MM.1S (cell line): ENCODE results near the gene DCP1B.

Experiments
- DNase-seq: peaks from one replicate; pipeline ENCODE4 v3.0.0-alpha.2; 2015
- H2AFZ ChIP-seq: fragments of 300-600 bp; sonication (generic); 2 replicates; pipeline ENCODE4 v1.6.0; 2016; ENCODE audit warnings: antibody characterized with exemption, low read length
- H3F3A ChIP-seq: fragments of 300-600 bp; sonication (generic); 2 replicates; pipeline ENCODE4 v1.6.1; 2016; ENCODE audit warnings: mild to moderate bottlenecking, antibody characterized with exemption, low read length, moderate library complexity, mixed read lengths; ENCODE audit not compliant: insufficient read depth
- H3K27ac ChIP-seq: fragments of 300-600 bp; sonication (generic); 2 replicates; pipeline ENCODE4 v1.5.1; 2016; ENCODE audit warnings: mild to moderate bottlenecking, low read length
- H3K27me3 ChIP-seq: fragments of 300-600 bp; sonication (generic); replicated peaks from 2 replicates; pipeline ENCODE4 v1.6.0; 2016; ENCODE audit warnings: low read length; ENCODE audit not compliant: insufficient read depth
- H3K36me3 ChIP-seq: fragments of 300-600 bp; sonication (generic); replicated peaks from 2 replicates; pipeline ENCODE4 v1.6.1; 2016; ENCODE audit warnings: mild to moderate bottlenecking, low read length, mixed read lengths; ENCODE audit not compliant: insufficient read depth
- H3K4me1 ChIP-seq: fragments of 300-600 bp; sonication (generic); 2 replicates; pipeline ENCODE4 v1.6.1; 2016; ENCODE audit warnings: low read length, mixed read lengths
- H3K4me2 ChIP-seq: fragments of 300-600 bp; sonication (generic); 2 replicates; pipeline ENCODE4 v1.6.0; 2016; ENCODE audit warnings: low read depth, low read length
- H3K4me3 ChIP-seq: fragments of 300-600 bp; sonication (generic); 2 replicates; pipeline ENCODE4 v1.5.1; 2016; ENCODE audit warnings: low read length, mixed read lengths
- H3K79me2 ChIP-seq: fragments of 300-600 bp; sonication (generic); 2 replicates; pipeline ENCODE4 v1.6.1; 2016; ENCODE audit warnings: mixed run types, low read length, mixed read lengths
- H3K9ac ChIP-seq: fragments of 300-600 bp; sonication (generic); 2 replicates; pipeline ENCODE4 v1.6.1; 2016; ENCODE audit warnings: low read length, mixed read lengths
- H3K9me2 ChIP-seq: fragments of 300-600 bp; sonication (generic); replicated peaks from 2 replicates; pipeline ENCODE4 v1.6.1; 2016; ENCODE audit warnings: mild to moderate bottlenecking, low read length, mixed read lengths; ENCODE audit not compliant: insufficient read depth
- H3K9me3 ChIP-seq: fragments of 300-600 bp; sonication (generic); replicated peaks from 2 replicates; pipeline ENCODE4 v1.6.1; 2016; ENCODE audit warnings: mild to moderate bottlenecking, low read length, mixed read lengths; ENCODE audit not compliant: insufficient read depth
- H4K20me1 ChIP-seq: fragments of 300-600 bp; sonication (generic); 2 replicates; pipeline ENCODE4 v1.6.1; 2016; ENCODE audit warnings: mild to moderate bottlenecking, low read length, moderate library complexity, mixed read lengths; ENCODE audit not compliant: insufficient read depth
- EZH2 ChIP-seq: fragments of 300-600 bp; sonication (generic); optimal IDR thresholded peaks from 2 replicates; pipeline ENCODE3; 2017; ENCODE audit warnings: low read depth, mild to moderate bottlenecking, antibody characterized with exemption, low read length, mixed read lengths
- EZH2phosphoT487 ChIP-seq: fragments of 300-600 bp; sonication (generic); IDR thresholded peaks from 2 replicates; pipeline ENCODE4 v1.6.1; 2018; ENCODE audit warnings: antibody characterized with exemption, low read length
- TF ChIP-seq, protein P1 (sequence below): fragments of 300-600 bp; sonication (generic); IDR thresholded peaks from 2 replicates; pipeline ENCODE4 v1.5.1; 2016; ENCODE audit warnings: antibody characterized with exemption, low read length, mixed read lengths

DCP1B gene

DNA sequence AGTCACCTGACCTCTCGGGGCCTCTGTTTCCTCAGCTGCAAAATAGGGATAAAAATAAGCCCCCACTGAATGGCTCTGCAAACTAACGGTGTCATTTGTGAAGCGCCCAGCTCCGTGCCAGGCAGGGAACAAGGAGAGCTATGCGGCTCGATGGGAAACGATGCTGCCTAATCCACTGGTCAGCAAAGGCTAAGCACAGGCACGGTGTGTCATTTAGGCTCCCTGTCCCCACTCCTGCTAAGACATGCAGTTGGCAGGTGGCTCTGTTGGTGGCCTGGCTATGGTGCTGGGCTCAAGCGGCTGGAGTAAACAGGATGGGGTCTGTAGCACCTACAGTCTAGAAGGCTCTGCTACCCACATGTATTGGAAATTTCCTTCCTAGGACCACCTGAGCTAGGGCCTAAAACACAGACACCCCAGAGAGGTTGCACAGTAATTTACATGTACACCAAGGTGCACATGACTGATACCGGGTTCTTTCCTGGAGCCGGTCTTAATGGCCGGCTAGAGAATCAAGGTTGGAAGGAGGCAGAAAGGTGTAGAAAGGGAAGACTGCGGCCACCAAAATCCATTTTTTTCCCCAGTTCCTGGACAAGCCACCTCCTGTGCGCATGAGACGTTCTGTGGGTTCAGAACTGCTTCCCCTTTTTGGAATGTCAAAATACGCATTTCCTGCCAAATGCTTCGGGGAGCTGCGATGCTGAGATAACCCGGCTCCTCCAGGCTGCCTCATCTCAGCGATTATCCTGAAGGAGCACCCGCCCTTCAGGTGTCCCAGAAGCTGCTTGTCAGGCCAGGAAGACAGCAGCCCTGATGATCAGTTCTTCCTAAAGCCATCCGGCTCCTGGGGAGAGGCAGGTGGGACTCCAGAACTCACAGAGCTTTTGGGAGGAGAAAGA, 86.8 kb downstream of the DCP1B start:
- Histone ChIP-seq H3K9ac (no peak overlapping the region), H2AFZ (no peak overlapping the region)

DNA sequence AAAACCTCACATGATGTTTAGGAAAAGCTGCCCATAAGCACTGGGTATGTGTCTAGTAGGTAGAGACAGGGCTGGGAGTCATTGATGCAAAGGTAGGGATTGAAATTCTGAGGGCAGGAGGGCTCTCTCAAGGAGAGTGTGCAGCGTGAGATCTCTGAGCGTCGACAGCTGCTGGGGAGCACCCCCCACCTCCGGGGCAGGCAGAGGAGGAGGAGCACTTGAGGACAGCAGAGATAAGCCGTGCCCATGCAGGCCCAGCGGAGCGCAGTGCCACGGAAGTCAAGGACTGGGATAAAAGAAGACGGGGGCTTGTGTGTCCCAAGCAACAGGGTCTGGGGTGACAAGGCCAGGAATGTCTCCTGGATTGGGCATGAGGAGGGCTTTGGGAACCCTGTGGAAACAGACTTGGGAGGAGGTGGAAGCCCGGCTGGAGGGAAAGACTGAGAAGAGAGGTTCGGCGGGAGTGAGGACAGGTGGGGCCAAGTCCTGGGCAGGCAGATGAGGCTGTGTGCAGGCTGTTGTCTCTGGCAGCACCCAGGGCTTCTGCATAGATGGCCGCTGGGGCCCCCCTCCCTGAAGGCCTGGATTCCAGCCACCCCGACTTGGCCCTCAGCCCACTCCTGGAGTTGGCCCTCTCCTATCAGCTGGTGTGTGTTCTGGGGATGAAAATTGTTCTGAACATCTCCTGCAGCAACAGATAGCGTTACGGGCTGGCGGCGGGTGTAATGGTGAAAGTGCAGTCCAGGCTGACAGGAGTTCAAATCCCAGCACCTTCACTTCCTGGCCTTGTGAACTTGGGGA, 87.7 kb downstream of the DCP1B start:
- H3K4me1 ChIP-seq, result no peaks in the 10 kb centered on the region
- H3K79me2 ChIP-seq, result no peaks in the 10 kb centered on the region
- no peaks in the 10 kb centered on the region for H3F3A ChIP-seq
- no peaks in the 10 kb centered on the region for H3K9me3 ChIP-seq
- no peaks in the 10 kb centered on the region for H4K20me1 ChIP-seq
- no peak overlapping the region for H3K9ac ChIP-seq
- TF ChIP-seq EZH2phosphoT487 (no peak), EZH2 (no peak)
- TF ChIP-seq, protein P1, sequence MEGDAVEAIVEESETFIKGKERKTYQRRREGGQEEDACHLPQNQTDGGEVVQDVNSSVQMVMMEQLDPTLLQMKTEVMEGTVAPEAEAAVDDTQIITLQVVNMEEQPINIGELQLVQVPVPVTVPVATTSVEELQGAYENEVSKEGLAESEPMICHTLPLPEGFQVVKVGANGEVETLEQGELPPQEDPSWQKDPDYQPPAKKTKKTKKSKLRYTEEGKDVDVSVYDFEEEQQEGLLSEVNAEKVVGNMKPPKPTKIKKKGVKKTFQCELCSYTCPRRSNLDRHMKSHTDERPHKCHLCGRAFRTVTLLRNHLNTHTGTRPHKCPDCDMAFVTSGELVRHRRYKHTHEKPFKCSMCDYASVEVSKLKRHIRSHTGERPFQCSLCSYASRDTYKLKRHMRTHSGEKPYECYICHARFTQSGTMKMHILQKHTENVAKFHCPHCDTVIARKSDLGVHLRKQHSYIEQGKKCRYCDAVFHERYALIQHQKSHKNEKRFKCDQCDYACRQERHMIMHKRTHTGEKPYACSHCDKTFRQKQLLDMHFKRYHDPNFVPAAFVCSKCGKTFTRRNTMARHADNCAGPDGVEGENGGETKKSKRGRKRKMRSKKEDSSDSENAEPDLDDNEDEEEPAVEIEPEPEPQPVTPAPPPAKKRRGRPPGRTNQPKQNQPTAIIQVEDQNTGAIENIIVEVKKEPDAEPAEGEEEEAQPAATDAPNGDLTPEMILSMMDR, result no peak
- H2AFZ ChIP-seq, result no peak overlapping the region
- no peak overlapping the region for H3K27ac ChIP-seq
- H3K36me3 ChIP-seq, result no peaks in the 10 kb centered on the region
- H3K4me3 ChIP-seq, result no peak overlapping the region
- H3K9me2 ChIP-seq, result no peaks in the 10 kb centered on the region
- H3K27me3 ChIP-seq, result peaks cover 7% of the 10 kb centered on the region; the same call in 1 of the 2 replicates
- H3K4me2 ChIP-seq, result no peak overlapping the region
- no peak for DNase-seq

More for the DNA sequence above, 86.8 kb downstream of the DCP1B start:
- Histone ChIP-seq H3K36me3 (no peaks in the 10 kb centered on the region), H3K79me2 (no peaks in the 10 kb centered on the region), H3K4me1 (no peaks in the 10 kb centered on the region), H3K27me3 (peaks cover 7% of the 10 kb centered on the region; the same call in 1 of the 2 replicates), H3K4me3 (no peak overlapping the region), H3K9me3 (no peaks in the 10 kb centered on the region), H3K9me2 (no peaks in the 10 kb centered on the region), H3K4me2 (no peak overlapping the region), H4K20me1 (no peaks in the 10 kb centered on the region), H3F3A (no peaks in the 10 kb centered on the region), H3K27ac (no peak overlapping the region)
- DNase-seq, result no peak
- TF ChIP-seq EZH2phosphoT487 (no peak), EZH2 (no peak)
- TF ChIP-seq, protein P1, result no peak

DNA sequence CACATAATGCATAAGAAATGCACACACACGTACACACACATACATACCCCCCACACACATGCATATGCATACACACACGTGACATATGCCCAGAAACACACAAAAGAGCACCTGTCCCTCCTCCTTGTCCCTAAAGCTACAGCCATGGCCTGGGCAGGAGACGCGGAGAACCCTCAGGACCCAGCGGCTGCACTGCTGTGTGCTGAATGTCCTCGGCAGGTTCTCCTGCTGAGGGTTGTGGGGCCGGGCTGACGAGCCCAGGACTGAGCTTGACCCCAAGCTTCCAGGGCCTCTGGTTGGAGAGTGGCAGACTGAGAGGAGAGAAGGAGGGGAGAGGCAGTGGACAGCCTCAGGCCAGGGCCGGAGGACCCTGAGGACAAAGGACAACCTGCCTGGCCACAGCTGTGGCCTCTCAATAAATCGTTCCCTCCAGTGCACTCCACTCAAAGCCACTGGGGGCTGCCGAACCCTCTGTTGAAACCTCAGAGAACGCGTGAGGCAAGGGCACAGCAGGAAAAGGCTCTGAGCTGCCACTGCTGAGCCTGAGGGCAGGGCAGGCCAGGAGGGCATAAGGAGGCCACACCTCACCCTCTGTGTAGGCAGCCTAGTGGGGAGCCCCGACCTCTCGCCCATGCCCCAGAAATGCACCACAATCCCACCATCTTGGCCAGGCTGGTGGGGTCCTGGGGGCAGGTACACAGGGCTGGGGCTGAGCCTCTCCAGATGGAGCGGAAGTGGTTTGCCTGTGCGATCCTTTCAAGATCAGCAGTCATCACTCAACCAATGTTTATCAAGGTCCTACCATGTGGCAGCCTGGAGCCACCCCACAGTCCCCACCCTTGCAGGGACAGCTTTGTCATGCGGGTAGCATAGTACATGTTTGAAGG, 88.9 kb downstream of the DCP1B start:
- H4K20me1 ChIP-seq, result no peaks in the 10 kb centered on the region
- no peaks in the 10 kb centered on the region for H3K36me3 ChIP-seq
- TF ChIP-seq EZH2phosphoT487 (no peak), EZH2 (no peak)
- H3K9me3 ChIP-seq, result no peaks in the 10 kb centered on the region
- H3K27me3 ChIP-seq, result peaks cover 7% of the 10 kb centered on the region; the same call in 1 of the 2 replicates
- no peak overlapping the region for H3K4me3 ChIP-seq
- no peak overlapping the region for H3K4me2 ChIP-seq
- H2AFZ ChIP-seq, result no peak overlapping the region
- H3K9ac ChIP-seq, result no peak overlapping the region
- H3K27ac ChIP-seq, result no peak overlapping the region
- H3K9me2 ChIP-seq, result no peaks in the 10 kb centered on the region
- H3K79me2 ChIP-seq, result no peaks in the 10 kb centered on the region
- no peaks in the 10 kb centered on the region for H3F3A ChIP-seq
- DNase-seq, result no peak
- no peaks in the 10 kb centered on the region for H3K4me1 ChIP-seq
